GM06990 (cell line): Measurements from ENCODE around the gene PYCR2.

Experiments used
- DNase-seq: peaks from one replicate; pipeline ENCODE4 v3.0.0-alpha.2; 2011; ENCODE audit not compliant: insufficient read length; ENCODE audit errors: extremely low read depth
- H3K27me3 ChIP-seq: replicated peaks from 2 replicates; pipeline ENCODE4 v1.6.0; 2011; ENCODE audit warnings: low read length; ENCODE audit not compliant: control insufficient read depth, insufficient read depth
- H3K36me3 ChIP-seq: 2 replicates; pipeline ENCODE4 v1.5.1; 2011; ENCODE audit warnings: low read length; ENCODE audit not compliant: control insufficient read depth, insufficient read depth
- H3K4me3 ChIP-seq: replicated peaks from 2 replicates; pipeline ENCODE4 v1.5.1; 2011; ENCODE audit warnings: low read depth, mild to moderate bottlenecking, control low read depth, low read length
- CTCF ChIP-seq: IDR thresholded peaks from 2 replicates; pipeline ENCODE4 v1.5.1; 2011; ENCODE audit warnings: low read length, control low read depth, mild to moderate bottlenecking, inconsistent platforms; ENCODE audit not compliant: insufficient read depth, poor library complexity, severe bottlenecking

Gene PYCR2

GRCh38 chr1:225906467-225906866, 17.6 kb downstream of the PYCR2 start:
- Histone ChIP-seq H3K27me3 (no peaks in the 10 kb centered on the region), H3K36me3 (no peaks in the 10 kb centered on the region), H3K4me3 (no peak overlapping the region)
- DNase-seq = no peak
- TF ChIP-seq CTCF = no peak

DNA sequence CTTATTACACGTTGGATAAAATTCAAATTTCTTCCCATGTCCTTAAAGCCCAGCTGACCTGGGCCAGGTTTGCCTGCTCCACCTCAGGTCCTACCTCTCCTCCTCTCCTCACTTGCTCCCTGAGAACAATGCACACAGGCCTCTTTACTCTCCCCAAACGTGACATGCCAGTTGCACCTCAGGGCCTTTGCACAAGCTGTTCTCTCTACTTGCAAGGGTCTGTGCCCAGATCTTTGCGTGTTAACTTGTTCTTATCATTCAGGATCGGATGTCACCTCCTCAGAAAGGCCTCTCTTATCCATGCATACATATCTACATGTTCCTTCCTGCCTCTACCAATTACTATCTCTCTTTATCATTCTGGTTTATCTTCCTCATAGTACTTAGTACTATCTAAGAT, 20.4 kb downstream of the PYCR2 start:
- Histone ChIP-seq H3K4me3 (no peak overlapping the region), H3K27me3 (no peaks in the 10 kb centered on the region), H3K36me3 (no peaks in the 10 kb centered on the region)
- DNase-seq = no peak
- no peak for TF ChIP-seq CTCF

DNA sequence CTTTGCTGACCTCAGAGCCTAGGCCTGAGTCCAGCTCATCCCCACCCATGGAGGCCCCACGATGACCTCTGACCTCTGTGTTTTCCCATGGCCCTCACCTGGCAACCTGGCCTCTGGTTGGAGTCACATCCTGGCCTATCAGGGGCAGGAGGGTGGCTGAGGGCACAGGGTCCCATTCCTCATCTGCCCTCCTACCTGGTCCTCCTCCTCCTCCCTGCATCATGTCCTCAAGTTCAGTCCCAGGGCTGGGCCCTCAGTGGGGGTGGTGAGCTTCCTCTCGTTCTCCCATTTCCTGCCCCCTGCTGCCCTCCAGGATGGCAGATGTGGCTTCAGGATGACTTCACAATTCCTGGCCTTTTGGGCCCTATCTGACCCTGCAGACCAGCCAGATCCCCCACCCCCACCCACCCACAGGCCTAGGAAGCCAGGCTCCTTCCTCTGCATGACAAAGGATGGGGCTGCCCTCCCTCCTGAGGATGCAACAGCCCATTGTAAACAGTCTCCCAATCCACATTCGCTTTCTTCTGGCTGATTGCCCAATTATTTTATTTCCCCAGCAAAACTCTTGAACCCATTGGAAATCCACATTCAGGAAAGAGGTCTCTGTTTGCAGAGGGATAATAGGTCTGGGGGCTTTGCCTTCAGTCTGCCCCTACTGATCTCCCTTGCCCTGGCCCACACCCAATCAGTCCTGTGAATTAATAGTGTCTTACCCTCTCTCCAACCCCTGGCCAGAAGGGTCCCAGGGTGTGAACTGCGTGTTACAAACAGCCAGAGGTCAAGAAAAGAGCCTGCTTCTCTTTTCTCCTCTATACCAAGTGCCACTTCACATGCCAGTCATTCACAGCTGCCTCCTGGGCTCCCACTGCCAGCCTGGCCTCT, 24.8 kb downstream of the PYCR2 start:
- H3K36me3 ChIP-seq = no peaks in the 10 kb centered on the region
- H3K27me3 ChIP-seq = no peaks in the 10 kb centered on the region
- DNase-seq = no peak
- H3K4me3 ChIP-seq = no peak overlapping the region
- no peak for TF ChIP-seq CTCF

DNA sequence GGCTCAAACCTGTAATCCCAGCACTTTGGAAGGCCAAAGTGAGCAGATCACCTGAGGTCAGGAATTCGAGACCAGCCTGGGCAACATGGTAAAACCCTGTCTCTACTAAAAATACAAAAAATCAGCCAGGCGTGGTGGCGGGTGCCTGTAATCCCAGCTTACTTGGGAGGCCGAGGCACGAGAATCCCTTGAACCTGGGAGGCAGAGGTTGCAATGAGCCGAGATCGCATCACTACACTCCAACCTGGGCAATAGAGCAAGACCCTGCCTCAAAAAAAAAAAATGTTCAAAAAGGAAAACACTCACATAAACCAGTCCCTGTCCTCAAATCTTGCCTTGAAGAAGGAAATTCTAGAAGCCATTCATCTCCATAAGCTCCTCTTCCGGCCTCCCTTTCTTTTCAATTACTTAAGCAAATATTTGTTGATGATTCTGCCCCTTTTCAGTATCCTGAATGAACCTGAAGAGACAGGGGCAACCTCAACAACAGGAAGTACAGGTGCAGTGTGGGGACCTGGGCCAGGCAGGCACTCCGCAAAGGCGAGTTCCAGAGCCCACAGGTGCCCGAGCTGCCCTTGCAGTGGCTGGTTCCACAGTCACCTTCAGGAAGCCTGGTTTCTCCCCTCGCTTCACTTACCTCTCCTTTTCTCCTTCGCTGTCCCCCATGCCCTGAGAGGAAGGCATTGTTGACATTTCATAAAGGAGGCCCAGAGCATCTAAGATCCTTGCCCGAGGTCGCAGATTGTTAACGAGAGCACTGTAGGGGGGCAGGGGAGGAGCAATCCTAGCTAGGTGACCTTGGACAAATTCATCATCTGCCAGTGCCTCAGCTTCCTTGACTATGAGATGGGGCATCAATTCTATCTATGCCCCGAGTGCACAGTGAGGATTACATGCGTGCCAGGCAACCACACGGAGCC, 26.2 kb downstream of the PYCR2 start:
- Histone ChIP-seq H3K36me3 (no peaks in the 10 kb centered on the region), H3K4me3 (no peak overlapping the region), H3K27me3 (no peaks in the 10 kb centered on the region)
- no peak for TF ChIP-seq CTCF
- no peak for DNase-seq

- peak; percentile 54 for DNase-seq
- no peak for TF ChIP-seq CTCF
- Histone ChIP-seq H3K36me3 (no peaks in the 10 kb centered on the region), H3K27me3 (no peaks in the 10 kb centered on the region), H3K4me3 (no peak overlapping the region)
These were observed 27.0 kb downstream of the PYCR2 start for GRCh38 chr1:225896937-225897549.
